ENCODE data around the gene SYTL5.

- TF ChIP-seq TAF1 (IDR thresholded peaks at IDR 0.05; ENCODE audit: low read depth, low read length): no peak
- TF ChIP-seq POLR2AphosphoS5 (IDR thresholded peaks at IDR 0.05; ENCODE audit: low read depth, low read length): no peak
- TF ChIP-seq POLR2A (IDR thresholded peaks at IDR 0.05; ENCODE audit: low read depth, low read length): no peak
Observed at GRCh38 chrX:38150993-38151392, 144.6 kb downstream of the SYTL5 start.
